Glutamatergic neuron (in vitro differentiated cells): ENCODE results near the gene NANOS2. TPM values are rescaled to one million over a fixed set of nuclear protein-coding genes. Genes with fewer than 3 reads are reported as not detected.
A peak's percentile ranks its signal among the peaks of the same experiment; 100 is the strongest.
"Not testable (repeated sequence)": the region's sequence is repeated elsewhere in the genome, so short reads cannot be mapped to it uniquely, and the experiment has no call there.

ENCODE experiments used
- DNase-seq: peaks from one replicate; pipeline ENCODE4 v3.0.0; 2022
- H3K27ac Mint-ChIP-seq: one replicate; pipeline ENCODE4 v1.8.0; 2020; ENCODE audit warnings: mild to moderate bottlenecking, mixed read lengths, inconsistent platforms; ENCODE audit not compliant: unreplicated experiment
- H3K27me3 Mint-ChIP-seq: one replicate; pipeline ENCODE4 v1.8.0; 2020; ENCODE audit warnings: mild to moderate bottlenecking, moderate library complexity, mixed read lengths, inconsistent platforms; ENCODE audit not compliant: unreplicated experiment
- H3K36me3 Mint-ChIP-seq: one replicate; pipeline ENCODE4 v1.8.0; 2020; ENCODE audit warnings: mild to moderate bottlenecking, mixed read lengths, inconsistent platforms; ENCODE audit not compliant: unreplicated experiment
- H3K4me1 Mint-ChIP-seq: one replicate; pipeline ENCODE4 v1.8.0; 2020; ENCODE audit warnings: mild to moderate bottlenecking, low read depth, mixed read lengths, inconsistent platforms; ENCODE audit not compliant: unreplicated experiment
- H3K4me3 Mint-ChIP-seq: one replicate; pipeline ENCODE4 v1.8.0; 2020; ENCODE audit warnings: mild to moderate bottlenecking, mixed read lengths, inconsistent platforms; ENCODE audit not compliant: unreplicated experiment
- H3K9me3 Mint-ChIP-seq: one replicate; pipeline ENCODE4 v1.8.0; 2020; ENCODE audit warnings: mild to moderate bottlenecking, moderate library complexity, mixed read lengths, inconsistent platforms; ENCODE audit not compliant: unreplicated experiment
- CTCF ChIP-seq: fragments of 200-600 bp; sonication (generic); IDR thresholded peaks from one replicate; pipeline ENCODE4 v1.5.0; 2021; ENCODE audit not compliant: partially characterized antibody, unreplicated experiment
- total RNA-seq: library from RNA; stranded (reverse); fragmentation: NEBNext Ultra II Directional; extraction: Animal tissue kit (Norgen Biotek cat#: 25700); gene quantifications from one replicate; pipeline ENCODE4 v1.2.1, GENCODE V29; 2021; ENCODE audit not compliant: unreplicated experiment

NANOS2 gene
- total RNA-seq, 1 donor from 2014 or later, result not detected

GRCh38 chr19:45897261-45897812 is 17.2 kb downstream of the NANOS2 start:
- Mint-ChIP-seq H3K27me3 (peaks cover 8% of the 10 kb centered on the region), H3K4me3 (no peak overlapping the region), H3K27ac (no peak overlapping the region), H3K4me1 (peaks cover 1% of the 10 kb centered on the region), H3K9me3 (peaks cover 13% of the 10 kb centered on the region), H3K36me3 (peaks cover 10% of the 10 kb centered on the region)
- no peak for TF ChIP-seq CTCF
- no peak for DNase-seq

GRCh38 chr19:45895983-45896599 is 18.5 kb downstream of the NANOS2 start:
- not testable (repeated sequence) for H3K36me3 Mint-ChIP-seq, H3K27me3 Mint-ChIP-seq, DNase-seq, H3K9me3 Mint-ChIP-seq, H3K4me1 Mint-ChIP-seq, H3K27ac Mint-ChIP-seq, H3K4me3 Mint-ChIP-seq

- no peak for DNase-seq
- Mint-ChIP-seq H3K27me3 (no peaks in the 10 kb centered on the region), H3K36me3 (peaks cover 6% of the 10 kb centered on the region), H3K4me3 (peak overlapping the region; percentile 30), H3K4me1 (no peaks in the 10 kb centered on the region), H3K9me3 (peaks cover 6% of the 10 kb centered on the region), H3K27ac (no peak overlapping the region)
- TF ChIP-seq CTCF, result no peak
These were observed 19.0 kb downstream of the NANOS2 start for GRCh38 chr19:45895519-45895972.

- Mint-ChIP-seq H3K27ac (no peak overlapping the region), H3K4me1 (no peaks in the 10 kb centered on the region), H3K9me3 (peaks cover 10% of the 10 kb centered on the region), H3K36me3 (no peaks in the 10 kb centered on the region), H3K27me3 (peaks cover 5% of the 10 kb centered on the region), H3K4me3 (no peak overlapping the region)
- TF ChIP-seq CTCF, result no peak
- DNase-seq, result no peak
These were observed 23.7 kb downstream of the NANOS2 start for GRCh38 chr19:45890877-45891276.

GRCh38 chr19:45889210-45889885 is 25.2 kb downstream of the NANOS2 start:
- peaks cover 9% of the 10 kb centered on the region for H3K9me3 Mint-ChIP-seq
- no peaks in the 10 kb centered on the region for H3K4me1 Mint-ChIP-seq
- H3K27me3 Mint-ChIP-seq, result peaks cover 5% of the 10 kb centered on the region
- no peak overlapping the region for H3K27ac Mint-ChIP-seq
- TF ChIP-seq CTCF, result no peak
- no peaks in the 10 kb centered on the region for H3K36me3 Mint-ChIP-seq
- H3K4me3 Mint-ChIP-seq, result no peak overlapping the region
- DNase-seq, result no peak
